Stimulated activated CD8-positive, alpha-beta memory T cell treated with anti-CD3 and anti-CD28 coated beads, Interleukin-4, amount 100 ng/mL, for 1 hour (primary cell): Measurements from ENCODE around the gene GCC2.
"Not testable (repeated sequence)": the region's sequence is repeated elsewhere in the genome, so short reads cannot be mapped to it uniquely, and the experiment has no call there.

ENCODE experiments used
- DNase-seq, 2 donors: peaks; one replicate each; pipeline ENCODE4 v3.0.0-alpha.2; 2020; ENCODE audit warnings: low read depth in 2 of 2, low spot score in 1 of 2

Gene GCC2

DNA sequence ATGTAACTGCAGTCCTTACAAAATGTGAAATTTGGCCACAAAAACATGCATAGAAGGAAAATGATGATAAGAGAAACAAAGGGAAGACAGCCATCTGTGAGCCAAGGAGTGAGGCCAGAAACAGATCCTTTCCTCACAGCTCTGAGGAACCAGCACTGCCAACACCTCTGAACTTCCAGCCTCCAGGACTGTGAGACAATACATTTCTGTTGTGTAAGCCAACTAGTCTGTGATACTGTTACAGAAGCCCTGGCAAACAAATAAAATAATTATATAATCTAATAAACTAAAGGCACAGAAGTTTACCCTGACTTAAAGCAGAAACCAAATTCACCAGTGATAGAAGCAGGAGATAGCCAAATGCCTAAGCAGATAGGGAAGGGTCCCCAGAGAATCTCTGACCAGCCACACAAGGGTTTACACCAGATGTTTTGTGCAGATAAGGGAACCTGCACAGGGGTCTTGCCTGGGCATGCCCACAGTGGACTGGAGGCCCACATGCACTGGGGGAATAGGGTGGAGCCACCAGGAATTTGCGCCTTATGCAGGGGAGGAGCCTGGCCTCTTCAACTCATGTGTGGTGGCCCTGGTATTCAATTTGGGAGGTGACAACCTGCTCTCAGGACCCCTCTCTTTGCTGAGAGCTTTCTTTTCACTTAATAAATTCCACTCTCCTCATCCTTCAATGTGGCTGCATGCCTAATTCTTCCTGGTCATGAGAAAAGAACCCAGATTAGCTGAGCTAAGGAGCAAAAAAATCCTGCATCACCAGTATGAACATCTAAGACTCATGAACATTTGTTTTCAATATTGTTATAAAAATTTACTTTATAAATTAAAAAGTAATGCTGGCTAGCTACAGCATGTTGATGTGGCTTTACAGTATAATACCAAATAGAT is 3.8 kb upstream of the GCC2 start:
- no peak for DNase-seq

- no peak for DNase-seq
These were observed 2.3 kb upstream of the GCC2 start for GRCh38 chr2:108446703-108447102.

DNA sequence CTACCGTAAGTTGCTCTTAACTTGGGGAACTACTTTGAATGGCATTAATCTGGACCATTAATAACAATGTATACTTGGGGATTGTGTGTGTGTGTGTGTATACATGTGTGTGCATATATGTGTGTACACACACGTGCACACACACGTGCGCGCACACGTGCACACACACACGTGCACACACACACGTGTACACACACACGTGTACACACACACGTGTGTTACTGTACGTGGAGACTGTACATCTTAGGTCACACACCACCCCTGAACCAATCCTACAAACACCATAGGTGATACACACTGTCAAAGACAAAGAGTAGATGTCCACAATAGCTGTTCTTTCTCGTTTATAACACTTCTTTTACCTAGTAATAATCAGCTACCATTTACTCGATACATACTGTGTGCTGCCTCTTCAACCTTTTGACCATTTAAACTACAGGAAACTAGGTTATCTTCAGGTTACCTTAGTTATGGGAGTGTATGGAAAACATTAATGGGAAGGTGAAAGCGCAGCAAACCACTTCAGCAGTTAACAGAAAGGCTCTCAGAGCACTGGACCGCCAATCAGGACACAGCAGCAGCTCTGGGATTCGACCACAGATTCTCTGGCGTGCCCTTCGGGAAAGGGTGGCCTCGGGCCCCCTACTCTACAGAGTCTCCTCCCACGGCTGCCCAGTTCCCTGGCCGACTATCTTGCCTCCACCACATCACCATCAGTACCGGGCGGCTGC is 894 bp upstream of the GCC2 start:
- DNase-seq, result no peak

GRCh38 chr2:108449410-108450130 is 564 bp downstream of the GCC2 start:
- peak in 1 of 2 donors; percentile 4 for DNase-seq

DNA sequence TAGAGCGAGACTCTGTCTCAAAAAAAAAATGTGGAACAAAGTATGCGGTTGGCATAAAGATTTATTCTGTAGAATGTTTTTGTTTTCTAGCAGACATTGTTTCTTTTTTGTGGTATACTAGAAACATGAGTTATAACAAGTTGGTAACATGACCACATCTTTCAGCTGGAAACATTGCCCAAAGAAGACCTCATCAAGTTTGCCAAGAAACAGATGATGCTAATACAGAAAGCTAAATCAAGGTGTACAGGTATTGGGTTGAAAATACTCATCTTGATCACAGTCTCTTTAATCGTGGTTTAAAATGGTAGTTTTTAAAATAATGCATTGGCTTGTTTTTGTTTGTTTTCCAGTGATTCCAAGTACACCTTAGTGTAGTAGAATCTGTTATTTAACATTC is 1.9 kb downstream of the GCC2 start:
- no peak for DNase-seq

DNA sequence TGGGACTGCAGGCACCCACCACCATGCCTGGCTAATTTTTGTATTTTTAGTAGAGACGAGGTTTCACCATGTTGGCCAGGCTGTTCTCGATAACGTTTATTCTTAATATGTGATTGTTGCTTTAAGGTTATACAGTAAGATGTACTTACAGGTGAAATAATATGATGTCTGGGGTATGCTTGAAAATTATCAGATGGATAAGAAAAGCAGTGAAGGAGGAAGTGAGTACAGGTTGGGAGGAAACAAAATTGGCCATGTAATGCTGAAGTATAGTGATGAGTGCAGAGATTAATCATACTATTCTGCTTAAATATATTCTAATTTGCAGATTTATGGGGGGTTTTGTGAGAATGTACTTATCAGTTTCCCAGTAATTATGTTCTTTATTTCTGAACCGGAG is 3.0 kb downstream of the GCC2 start:
- no peak for DNase-seq

- not testable (repeated sequence) for DNase-seq
These were observed 4.5 kb downstream of the GCC2 start for GRCh38 chr2:108453530-108453929.

DNA sequence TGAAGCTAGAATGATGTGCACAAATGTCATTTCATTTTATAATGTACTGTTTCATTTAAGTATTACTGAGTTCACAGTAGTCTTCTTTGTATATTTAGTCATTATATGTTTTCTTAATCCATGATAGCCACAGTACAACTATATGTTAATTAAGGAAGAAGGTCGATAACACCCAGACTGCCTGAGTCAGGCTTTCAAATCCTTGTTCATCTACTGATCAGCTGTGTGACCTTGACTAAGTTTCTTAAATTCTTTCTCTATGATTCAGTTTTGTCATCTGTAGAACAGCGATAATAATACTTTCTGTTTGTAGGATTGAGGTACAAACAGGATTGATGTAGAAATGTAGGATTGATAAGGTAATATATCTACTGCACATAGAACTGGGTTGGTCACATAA is 5.4 kb downstream of the GCC2 start:
- no peak for DNase-seq

DNA sequence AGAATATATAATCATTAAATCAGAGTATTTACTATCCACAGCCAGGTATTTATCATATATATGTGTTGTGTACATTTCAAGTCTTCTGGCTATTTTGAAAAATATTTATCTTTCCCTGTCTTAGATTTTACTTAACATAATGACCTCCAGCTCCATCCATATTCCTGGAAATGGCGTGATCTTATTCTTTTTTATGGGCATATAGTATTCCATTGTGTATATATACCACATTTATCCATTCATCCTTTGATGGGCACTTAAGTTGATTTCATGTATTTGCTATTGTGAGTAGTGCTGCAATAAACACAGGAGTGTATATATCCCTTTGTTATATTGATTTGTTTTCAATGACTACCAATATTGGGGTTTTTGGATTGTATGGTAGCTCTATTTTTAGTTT is 6.6 kb downstream of the GCC2 start:
- DNase-seq, result no peak

GRCh38 chr2:108458082-108458481 is 9.1 kb downstream of the GCC2 start:
- no peak for DNase-seq

GRCh38 chr2:108459441-108459840 is 10.4 kb downstream of the GCC2 start:
- DNase-seq, result no peak

- DNase-seq, result no peak
These were observed 11.5 kb downstream of the GCC2 start for GRCh38 chr2:108460345-108461037.

DNA sequence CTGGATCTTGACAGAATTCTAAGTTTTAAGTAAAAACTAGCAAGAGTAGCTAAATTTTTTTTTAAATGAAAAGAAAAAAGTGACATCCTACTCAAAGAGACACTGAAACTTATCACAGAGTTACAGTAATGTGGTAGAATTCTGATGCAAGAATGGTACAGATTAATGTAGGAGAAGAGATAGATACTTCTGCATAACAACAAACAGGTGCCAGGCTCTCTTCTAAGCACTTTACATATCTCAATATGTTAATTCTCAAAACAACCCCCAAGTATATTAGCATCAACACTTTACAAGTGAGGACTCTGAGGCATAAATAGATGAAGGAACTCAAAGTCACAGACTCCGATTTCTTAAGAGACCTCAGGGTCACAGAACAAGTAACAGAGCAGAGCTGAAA is 28.1 kb downstream of the GCC2 start:
- no peak for DNase-seq

DNA sequence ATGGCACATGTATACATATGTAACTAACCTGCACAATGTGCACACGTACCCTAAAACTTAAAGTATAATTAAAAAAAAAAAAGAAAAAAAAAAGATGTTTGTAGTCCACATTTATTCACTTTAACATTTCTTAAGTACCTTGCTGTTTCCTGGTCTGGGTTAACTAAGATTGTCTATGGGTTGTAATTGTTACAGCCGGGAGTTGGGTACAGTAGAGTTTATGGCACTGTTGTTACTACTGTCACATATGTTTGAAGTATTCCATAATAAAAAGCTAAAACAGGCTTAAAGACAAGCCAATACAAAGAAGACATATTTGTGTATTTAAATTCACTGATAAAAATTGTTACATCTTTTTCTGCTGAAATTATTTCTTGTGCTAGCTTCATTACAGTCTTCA is 36.2 kb downstream of the GCC2 start:
- no peak for DNase-seq

GRCh38 chr2:108490506-108491122 is 41.6 kb downstream of the GCC2 start:
- DNase-seq, result no peak

- DNase-seq, result no peak
These were observed 42.8 kb downstream of the GCC2 start for GRCh38 chr2:108491848-108492247.

DNA sequence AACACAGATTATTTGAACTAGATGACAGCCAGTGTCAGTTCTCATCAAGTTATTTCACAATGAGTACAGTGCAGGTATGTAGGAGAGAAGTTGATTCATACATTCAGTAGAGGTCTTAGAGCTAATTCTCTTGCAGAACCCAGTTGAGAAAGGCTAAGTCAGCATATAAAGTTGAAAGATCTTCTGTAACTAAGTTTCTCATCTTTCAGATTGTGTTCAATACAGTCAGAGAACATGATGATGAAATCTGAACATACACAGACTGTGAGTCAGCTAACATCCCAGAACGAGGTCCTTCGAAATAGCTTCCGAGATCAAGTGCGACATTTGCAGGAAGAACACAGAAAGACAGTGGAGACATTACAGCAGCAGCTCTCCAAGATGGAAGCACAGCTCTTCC is 43.4 kb downstream of the GCC2 start:
- DNase-seq, result no peak

- DNase-seq, result not testable (repeated sequence)
These were observed 47.2 kb downstream of the GCC2 start for GRCh38 chr2:108496167-108496566.

DNA sequence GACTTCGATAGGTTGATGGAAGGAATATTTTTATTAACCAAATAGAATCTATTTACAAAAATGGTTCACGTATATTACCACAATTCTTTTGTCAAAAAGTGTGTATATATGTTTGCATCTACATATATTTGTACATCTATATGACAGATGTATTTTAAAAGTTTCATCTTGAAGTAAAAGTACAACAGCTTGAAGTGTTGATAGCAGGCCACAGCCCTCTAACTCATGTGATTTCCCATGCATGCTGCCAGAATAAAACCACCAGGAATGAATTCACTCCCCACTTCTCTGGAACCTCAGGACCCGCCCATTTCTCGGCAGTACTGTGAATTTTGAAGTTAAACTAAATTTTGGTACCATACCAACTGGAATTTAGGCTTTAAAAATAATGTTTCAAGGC is 58.6 kb downstream of the GCC2 start:
- DNase-seq, result not testable (repeated sequence)

DNA sequence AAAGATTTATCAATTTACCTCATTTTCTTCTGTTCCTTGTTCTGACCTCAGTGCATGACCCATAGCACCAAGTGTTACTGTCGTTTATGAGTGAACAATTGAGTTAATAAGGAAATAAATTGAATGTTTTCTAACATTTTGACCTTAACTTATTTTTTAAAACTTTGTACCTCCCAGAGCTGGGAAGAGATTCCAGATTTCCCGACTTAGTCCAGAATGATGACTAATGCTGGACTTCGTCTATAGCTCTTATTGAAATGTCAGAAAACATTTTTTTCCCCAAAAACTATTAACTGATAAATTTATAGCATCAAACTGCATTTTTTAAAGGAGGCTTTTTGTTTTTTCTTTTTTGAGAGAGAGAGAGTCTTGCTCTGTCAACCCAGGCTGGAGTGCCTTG is 63.4 kb downstream of the GCC2 start:
- DNase-seq, result not testable (repeated sequence)

GRCh38 chr2:108514478-108514877 is 65.5 kb downstream of the GCC2 start:
- DNase-seq, result not testable (repeated sequence)
